Testis (tissue), 3 donors: ENCODE measurements around the gene SLFN5. TPM values are rescaled to one million over a fixed set of nuclear protein-coding genes. Genes with fewer than 3 reads are reported as not detected.
A peak's percentile ranks its signal among the peaks of the same experiment; 100 is the strongest.
"Not testable (repeated sequence)": the region's sequence is repeated elsewhere in the genome, so short reads cannot be mapped to it uniquely, and the experiment has no call there.

Experiments
- DNase-seq: peaks from one replicate; pipeline ENCODE4 v3.0.0-alpha.2; 2019
- H3K27ac ChIP-seq, 2 donors: fragments of 200-600 bp; sonication (generic); one replicate each; pipeline ENCODE4 v1.5.1; 2019
- H3K27me3 ChIP-seq: fragments of 200-600 bp; sonication (generic); one replicate; pipeline ENCODE4 v1.5.1; 2019
- H3K36me3 ChIP-seq: fragments of 200-600 bp; sonication (generic); one replicate; pipeline ENCODE4 v1.5.1; 2017; ENCODE audit warnings: low read depth; ENCODE audit errors: missing control alignments
- H3K4me1 ChIP-seq: fragments of 200-600 bp; sonication (generic); one replicate; pipeline ENCODE4 v1.5.1; 2019
- H3K4me3 ChIP-seq, 2 donors: fragments of 200-600 bp; sonication (generic); one replicate each; pipeline ENCODE4 v1.5.1; 2017 to 2019
- H3K9me3 ChIP-seq: fragments of 200-600 bp; sonication (generic); one replicate; pipeline ENCODE4 v1.5.1; 2017
- POLR2A ChIP-seq: fragments of 450-650 bp; IDR thresholded peaks from one replicate; pipeline ENCODE4 v1.6.1; 2017; ENCODE audit warnings: antibody characterized with exemption, mild to moderate bottlenecking, moderate library complexity
- WGBS, 2 donors: methylation state at CpG; one replicate each; pipeline ENCODE4 v1.1.5; 2018; 5-methylcytosine and 5-hydroxymethylcytosine counted together
- intact Hi-C: fragments of 100-400 bp; cut with DNase I; formaldehyde crosslinking; loops from one replicate; pipeline ENCODE4 v1.15.1; 2023; ENCODE audit warnings: low total_unique reads
- polyA plus RNA-seq: library from polyadenylated mRNA; stranded (reverse); fragments of 350-450 nt; fragmentation: Illumina TruSeq; extraction: RNeasy Lipid Tissue Mini Kit (QIAGEN cat#74804); gene quantifications from one replicate; pipeline ENCODE4 v1.2.3, GENCODE V29; 2014; ENCODE audit warnings: low read depth, low replicate concordance; ENCODE audit not compliant: insufficient read depth
- total RNA-seq, 2 donors: library from RNA; depleted of rRNA; stranded (reverse); fragments of >200 nt; gene quantifications; one replicate each; pipeline ENCODE4 v1.2.3, GENCODE V29; 2016
- TF ChIP-seq, protein P1 (sequence below), 3 experiments: fragments of 450-650 bp in 2 of 3; fragments of 200-600 bp in 1 of 3; sonication (generic) in 1 of 3; IDR thresholded peaks; one replicate each; pipeline ENCODE4 v1.5.1; 2016 to 2019; ENCODE audit warnings: antibody characterized with exemption in 3 of 3, mild to moderate bottlenecking in 2 of 3, moderate library complexity in 1 of 3

The SLFN5 gene
- total and polyA plus RNA-seq, 3 donors from 2014 or later: 2.4 to 6.1 (median 5.9) TPM

DNA sequence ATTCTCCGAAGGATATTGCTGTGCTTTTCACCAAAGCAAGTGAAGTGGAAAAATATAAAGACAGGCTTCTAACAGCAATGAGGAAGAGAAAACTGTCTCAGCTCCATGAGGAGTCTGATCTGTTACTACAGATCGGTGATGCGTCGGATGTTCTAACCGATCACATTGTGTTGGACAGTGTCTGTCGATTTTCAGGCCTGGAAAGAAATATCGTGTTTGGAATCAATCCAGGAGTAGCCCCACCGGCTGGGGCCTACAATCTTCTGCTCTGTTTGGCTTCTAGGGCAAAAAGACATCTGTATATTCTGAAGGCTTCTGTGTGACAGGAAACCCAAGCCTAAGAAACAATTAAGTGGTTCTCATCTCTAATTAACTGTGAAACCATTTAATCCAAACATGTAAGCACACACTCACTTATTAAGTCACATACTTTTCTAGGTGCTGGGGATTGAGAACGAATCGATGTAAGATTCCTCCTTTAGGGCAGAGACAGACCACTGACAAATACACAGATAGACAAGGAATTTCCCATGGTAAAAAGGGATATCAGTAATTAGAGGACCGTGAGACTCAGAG is 22.8 kb downstream of the SLFN5 start:
- Histone ChIP-seq H3K4me3 (no peak overlapping the region), H3K36me3 (no peaks in the 10 kb centered on the region)
- 79 to 80% methylated on average over 11 of the region's 11 CpGs for WGBS, 2 donors

DNA sequence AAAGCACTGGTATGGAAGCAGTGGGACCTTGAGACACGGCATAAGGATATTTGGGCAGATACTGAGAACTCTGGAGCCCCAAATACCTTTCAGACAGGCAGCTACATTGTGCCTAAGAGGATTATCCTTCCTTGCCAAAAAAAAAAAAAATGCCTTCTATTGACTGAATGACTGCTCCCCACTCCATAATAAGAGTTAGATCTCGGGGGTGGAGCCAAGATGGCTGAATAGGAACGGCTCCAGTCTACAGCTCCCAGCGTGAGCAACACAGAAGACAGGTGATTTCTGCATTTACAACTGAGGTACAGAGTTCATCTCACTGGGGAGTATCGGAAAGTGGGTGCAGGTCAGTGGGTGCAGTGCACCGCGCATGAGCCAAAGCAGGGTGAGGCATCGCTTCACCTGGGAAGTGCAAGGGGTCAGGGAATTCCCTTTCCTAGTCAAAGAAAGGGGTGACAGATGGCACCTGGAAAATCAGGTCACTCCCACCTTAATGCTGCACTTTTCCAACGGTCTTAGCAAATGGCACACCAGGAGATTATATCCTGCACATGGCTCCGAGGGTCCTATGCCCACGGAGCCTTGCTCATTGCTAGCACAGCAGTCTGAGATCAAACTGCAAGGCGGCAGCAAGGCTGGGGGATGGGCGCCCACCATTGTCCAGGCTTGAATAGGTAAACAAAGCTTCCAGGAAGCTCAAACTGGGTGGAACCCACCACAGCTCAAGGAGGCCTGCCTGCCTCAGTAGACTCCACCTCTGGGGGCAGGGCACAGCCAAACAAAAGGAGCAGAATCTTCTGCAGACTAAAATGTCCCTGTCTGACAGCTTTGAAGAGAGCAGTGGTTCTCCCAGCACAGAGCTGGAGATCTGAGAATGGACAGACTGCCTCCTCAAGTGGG is 31.5 kb downstream of the SLFN5 start:
- WGBS, 2 donors: 76 to 86% methylated on average over 11 to 13 of the region's 13 CpGs

More for the DNA sequence above, 22.8 kb downstream of the SLFN5 start:
- no peak for DNase-seq
- Histone ChIP-seq H3K27me3 (no peaks in the 10 kb centered on the region), H3K9me3 (no peaks in the 10 kb centered on the region), H3K4me1 (no peaks in the 10 kb centered on the region), H3K27ac (no peak overlapping the region)
- TF ChIP-seq, protein P1, sequence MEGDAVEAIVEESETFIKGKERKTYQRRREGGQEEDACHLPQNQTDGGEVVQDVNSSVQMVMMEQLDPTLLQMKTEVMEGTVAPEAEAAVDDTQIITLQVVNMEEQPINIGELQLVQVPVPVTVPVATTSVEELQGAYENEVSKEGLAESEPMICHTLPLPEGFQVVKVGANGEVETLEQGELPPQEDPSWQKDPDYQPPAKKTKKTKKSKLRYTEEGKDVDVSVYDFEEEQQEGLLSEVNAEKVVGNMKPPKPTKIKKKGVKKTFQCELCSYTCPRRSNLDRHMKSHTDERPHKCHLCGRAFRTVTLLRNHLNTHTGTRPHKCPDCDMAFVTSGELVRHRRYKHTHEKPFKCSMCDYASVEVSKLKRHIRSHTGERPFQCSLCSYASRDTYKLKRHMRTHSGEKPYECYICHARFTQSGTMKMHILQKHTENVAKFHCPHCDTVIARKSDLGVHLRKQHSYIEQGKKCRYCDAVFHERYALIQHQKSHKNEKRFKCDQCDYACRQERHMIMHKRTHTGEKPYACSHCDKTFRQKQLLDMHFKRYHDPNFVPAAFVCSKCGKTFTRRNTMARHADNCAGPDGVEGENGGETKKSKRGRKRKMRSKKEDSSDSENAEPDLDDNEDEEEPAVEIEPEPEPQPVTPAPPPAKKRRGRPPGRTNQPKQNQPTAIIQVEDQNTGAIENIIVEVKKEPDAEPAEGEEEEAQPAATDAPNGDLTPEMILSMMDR (IDR thresholded peaks at IDR 0.05): no peak
- no peak for TF ChIP-seq POLR2A
- intact Hi-C loops: no loop called here

DNA sequence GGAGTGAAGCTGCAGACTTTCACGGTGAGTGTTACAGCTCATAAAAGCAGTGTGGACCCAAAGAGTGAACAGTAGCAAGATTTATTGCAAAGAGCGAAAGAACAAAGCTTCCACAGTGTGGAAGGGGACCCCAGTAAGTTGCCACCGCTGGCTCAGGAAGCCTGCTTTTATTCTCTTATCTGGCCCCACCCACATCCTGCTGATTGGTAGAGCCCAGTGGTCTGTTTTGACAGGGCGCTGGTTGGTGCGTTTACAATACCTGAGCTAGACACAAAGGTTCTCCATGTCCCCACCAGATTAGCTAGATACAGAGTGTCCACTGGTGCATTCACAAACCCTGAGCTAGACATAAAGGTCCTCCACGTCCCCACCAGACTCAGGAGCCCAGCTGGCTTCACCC is 35.6 kb downstream of the SLFN5 start:
- H3K27ac ChIP-seq, intact Hi-C loops, H3K4me1 ChIP-seq, DNase-seq, H3K27me3 ChIP-seq, H3K36me3 ChIP-seq, H3K9me3 ChIP-seq: not testable (repeated sequence)
- WGBS, 2 donors: 68% methylated on average over 5 to 6 of the region's 6 CpGs
- peak overlapping the region; percentile 20 to 21 for H3K4me3 ChIP-seq

More for the DNA sequence above, 31.5 kb downstream of the SLFN5 start:
- H3K4me1 ChIP-seq, DNase-seq, H3K4me3 ChIP-seq, H3K27ac ChIP-seq, H3K36me3 ChIP-seq, H3K27me3 ChIP-seq, H3K9me3 ChIP-seq, intact Hi-C loops: not testable (repeated sequence)

DNA sequence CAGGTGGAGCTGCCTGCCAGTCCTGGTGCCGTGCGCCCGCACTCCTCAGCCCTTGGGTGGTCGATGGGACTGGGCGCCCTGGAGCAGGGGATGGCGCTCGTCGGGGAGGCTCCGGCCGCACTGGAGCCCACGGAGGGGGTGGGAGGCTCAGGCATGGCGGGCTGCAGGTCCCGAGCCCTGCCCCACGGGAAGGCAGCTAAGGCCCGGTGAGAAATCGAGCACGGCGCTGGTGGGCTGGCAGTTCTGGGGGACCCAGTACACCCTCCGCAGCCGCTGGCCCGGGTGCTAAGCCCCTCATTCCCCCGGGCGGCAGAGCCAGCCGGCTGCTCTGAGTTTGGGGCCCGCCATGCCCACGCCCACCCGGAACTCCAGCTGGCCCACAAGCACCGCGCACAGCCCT is 36.0 kb downstream of the SLFN5 start:
- H3K4me3 ChIP-seq: peak overlapping the region; percentile 20 to 21
- intact Hi-C loops, H3K4me1 ChIP-seq, H3K36me3 ChIP-seq, DNase-seq, H3K27me3 ChIP-seq, H3K27ac ChIP-seq, H3K9me3 ChIP-seq: not testable (repeated sequence)
- WGBS, 2 donors: 70 to 91% methylated on average over 13 to 29 of the region's 29 CpGs

DNA sequence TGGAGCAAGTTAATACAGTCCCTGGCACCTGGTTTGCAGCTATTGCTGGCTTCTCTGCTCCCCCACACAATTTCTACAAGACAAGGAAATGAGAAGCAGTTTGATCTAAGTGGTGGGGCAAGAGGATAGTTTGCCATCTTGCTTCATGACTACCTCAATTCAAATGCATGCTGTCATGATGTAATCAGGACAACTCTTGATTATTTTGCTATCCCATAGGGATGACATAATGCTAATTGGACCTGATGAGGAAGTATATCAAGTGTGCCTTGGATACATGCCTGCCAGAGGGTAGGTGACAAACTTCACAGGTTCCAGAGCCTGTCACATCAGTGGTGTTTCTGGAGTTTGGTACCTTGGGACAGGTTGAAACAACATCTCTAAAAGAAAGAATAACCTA is 40.9 kb downstream of the SLFN5 start:
- no peak overlapping the region for H3K4me3 ChIP-seq
- intact Hi-C loops: no loop called here
- no peaks in the 10 kb centered on the region for H3K27me3 ChIP-seq
- H3K36me3 ChIP-seq: no peaks in the 10 kb centered on the region
- H3K27ac ChIP-seq: no peak overlapping the region
- TF ChIP-seq POLR2A: no peak
- TF ChIP-seq, protein P1 (IDR thresholded peaks at IDR 0.05): no peak
- no peaks in the 10 kb centered on the region for H3K9me3 ChIP-seq
- H3K4me1 ChIP-seq: no peaks in the 10 kb centered on the region
- DNase-seq: no peak

DNA sequence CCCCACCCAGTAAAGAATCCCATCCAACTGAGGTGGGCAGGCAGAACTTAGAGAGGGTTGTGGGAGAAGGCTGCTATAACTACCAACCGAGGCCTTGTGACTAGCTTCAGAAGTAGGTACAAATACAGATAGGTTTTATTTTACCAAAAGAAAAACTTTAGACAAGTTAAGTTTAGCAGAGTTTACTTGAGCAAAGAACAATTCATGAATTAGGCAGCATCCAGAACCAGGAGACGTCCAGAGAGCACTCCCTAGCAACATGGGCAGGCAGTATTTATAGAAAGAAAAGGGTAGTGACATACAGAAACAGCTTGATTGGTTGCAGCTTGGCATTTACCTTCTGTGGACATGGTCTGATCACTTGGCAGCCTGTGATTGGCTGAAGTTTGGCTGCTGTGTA is 42.1 kb downstream of the SLFN5 start:
- H3K4me1 ChIP-seq: no peaks in the 10 kb centered on the region
- DNase-seq: no peak
- no peaks in the 10 kb centered on the region for H3K9me3 ChIP-seq
- TF ChIP-seq, protein P1 (IDR thresholded peaks at IDR 0.05): no peak
- no peak for TF ChIP-seq POLR2A
- no peak overlapping the region for H3K27ac ChIP-seq
- intact Hi-C loops: no loop called here
- no peaks in the 10 kb centered on the region for H3K36me3 ChIP-seq
- no peak overlapping the region for H3K4me3 ChIP-seq
- 79 to 88% methylated on average over 2 of the region's 2 CpGs for WGBS, 2 donors
- H3K27me3 ChIP-seq: no peaks in the 10 kb centered on the region
